Large intestine (tissue), 3 donors: ENCODE measurements around the gene ADARB2. TPM values are rescaled to one million over a fixed set of nuclear protein-coding genes. Genes with fewer than 3 reads are reported as not detected.
A peak's percentile ranks its signal among the peaks of the same experiment; 100 is the strongest.

Experiments
- DNase-seq, 2 donors: peaks; one replicate each; pipeline versions ENCODE4 v3.0.0 to v3.0.0-alpha.2; 2013
- H3K27ac ChIP-seq: one replicate; pipeline ENCODE4 v1.5.1; 2013; ENCODE audit warnings: low read length
- H3K27me3 ChIP-seq: 2 replicates; pipeline ENCODE4 v1.6.1; 2013; ENCODE audit warnings: low read length; ENCODE audit not compliant: control insufficient read depth, insufficient read depth
- H3K36me3 ChIP-seq: 2 replicates; pipeline ENCODE4 v1.6.1; 2013; ENCODE audit warnings: low read length; ENCODE audit not compliant: control insufficient read depth, insufficient read depth
- H3K4me1 ChIP-seq: one replicate; pipeline ENCODE4 v1.6.1; 2013; ENCODE audit warnings: low read length; ENCODE audit not compliant: control insufficient read depth, insufficient read depth
- H3K4me3 ChIP-seq: one replicate; pipeline ENCODE4 v1.5.1; 2013; ENCODE audit warnings: low read length
- H3K9me3 ChIP-seq: one replicate; pipeline ENCODE4 v1.6.1; 2013; ENCODE audit warnings: mild to moderate bottlenecking, low read depth, low read length, moderate library complexity; ENCODE audit not compliant: control insufficient read depth
- WGBS: methylation state at CpG from one replicate; pipeline ENCODE4 v1.1.5; 2013; ENCODE audit warnings: low lambda C conversion rate; ENCODE audit not compliant: insufficient coverage; 5-methylcytosine and 5-hydroxymethylcytosine counted together
- polyA plus RNA-seq: library from polyadenylated mRNA; unstranded; fragments of 120-200 nt; gene quantifications from one replicate; pipeline ENCODE4 v1.2.1, GENCODE V29; 2013

The ADARB2 gene
- polyA plus RNA-seq, 1 donor, result 0.52 TPM

- Histone ChIP-seq H3K27me3 (peaks cover 4% of the 10 kb centered on the region), H3K4me3 (no peak overlapping the region), H3K9me3 (no peaks in the 10 kb centered on the region), H3K4me1 (no peaks in the 10 kb centered on the region), H3K27ac (no peak overlapping the region), H3K36me3 (no peaks in the 10 kb centered on the region)
- no peak for DNase-seq
- 100% methylated on average over 1 of the region's 5 CpGs for WGBS
These were observed 353.3 kb downstream of the ADARB2 start for GRCh38 chr10:1384026-1384425.

- Histone ChIP-seq H3K4me3 (no peak overlapping the region), H3K4me1 (no peaks in the 10 kb centered on the region), H3K36me3 (no peaks in the 10 kb centered on the region), H3K27me3 (peaks cover 4% of the 10 kb centered on the region), H3K9me3 (no peaks in the 10 kb centered on the region), H3K27ac (no peak overlapping the region)
- no peak for DNase-seq
- no CpG with 5 or more reads among the region's 13 CpGs for WGBS
These were observed 354.6 kb downstream of the ADARB2 start for GRCh38 chr10:1382711-1383110.

DNA sequence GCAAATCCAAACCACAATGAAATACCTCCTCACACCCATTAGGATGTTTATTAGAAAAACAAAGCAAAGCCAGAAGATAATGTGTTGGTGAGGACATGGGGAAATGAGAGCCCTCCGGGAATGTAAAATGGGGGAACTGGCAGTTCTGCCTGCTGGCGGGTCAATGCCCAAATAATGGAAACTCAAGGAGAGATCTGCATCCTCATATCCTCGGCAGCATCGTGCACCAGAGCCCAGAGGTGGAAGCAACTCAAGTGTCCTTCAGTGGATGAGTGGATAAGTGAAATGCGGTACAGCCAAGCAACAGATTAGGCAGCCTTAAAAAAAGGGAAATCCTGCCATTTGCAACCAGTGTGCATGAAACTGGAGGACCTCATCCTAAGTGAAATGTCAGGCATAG lies 356.0 kb downstream of the ADARB2 start:
- DNase-seq, result no peak
- Histone ChIP-seq H3K4me1 (peaks cover 4% of the 10 kb centered on the region), H3K27ac (no peak overlapping the region), H3K36me3 (no peaks in the 10 kb centered on the region), H3K27me3 (peaks cover 4% of the 10 kb centered on the region), H3K4me3 (no peak overlapping the region), H3K9me3 (no peaks in the 10 kb centered on the region)
- WGBS, result no CpG with 5 or more reads among the region's 5 CpGs

DNA sequence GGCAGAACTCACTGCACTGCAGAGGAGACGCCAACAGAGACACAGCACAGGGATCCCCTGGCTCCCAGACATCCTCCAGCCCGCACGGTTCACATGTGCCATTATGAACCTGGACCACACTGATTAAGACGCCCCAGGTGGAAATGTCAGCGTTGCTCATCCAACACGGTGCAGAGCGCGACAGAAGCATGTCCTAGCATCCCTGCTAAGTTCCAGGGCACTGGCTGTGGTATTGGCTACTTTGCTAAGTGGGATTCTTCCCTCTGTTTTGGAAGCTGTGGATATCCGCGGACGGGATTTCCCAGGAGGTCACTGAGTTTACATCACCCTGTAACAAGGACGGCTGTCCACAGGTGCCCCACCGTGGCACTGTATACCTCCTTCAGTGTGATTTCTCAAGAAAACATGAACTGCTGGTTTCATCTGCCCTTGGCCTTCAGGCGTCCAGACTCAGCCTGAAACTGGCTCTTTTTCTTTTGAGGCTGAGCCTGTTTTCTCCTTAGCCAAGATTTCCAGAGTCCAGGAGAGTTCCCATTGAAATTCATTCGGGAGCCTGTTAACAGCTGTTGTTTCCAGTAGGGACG lies 357.1 kb downstream of the ADARB2 start:
- Histone ChIP-seq H3K4me1 (peaks cover 4% of the 10 kb centered on the region), H3K36me3 (no peaks in the 10 kb centered on the region), H3K27me3 (peaks cover 4% of the 10 kb centered on the region), H3K9me3 (no peaks in the 10 kb centered on the region), H3K4me3 (no peak overlapping the region), H3K27ac (no peak overlapping the region)
- no peak for DNase-seq
- WGBS, result 61% methylated on average over 3 of the region's 16 CpGs

- 83% methylated on average over 1 of the region's 9 CpGs for WGBS
- Histone ChIP-seq H3K4me3 (no peak overlapping the region), H3K9me3 (no peaks in the 10 kb centered on the region), H3K27ac (no peak overlapping the region), H3K27me3 (peaks cover 4% of the 10 kb centered on the region), H3K4me1 (peaks cover 4% of the 10 kb centered on the region), H3K36me3 (no peaks in the 10 kb centered on the region)
- DNase-seq, result no peak
These were observed 357.7 kb downstream of the ADARB2 start for GRCh38 chr10:1379601-1380000.

DNA sequence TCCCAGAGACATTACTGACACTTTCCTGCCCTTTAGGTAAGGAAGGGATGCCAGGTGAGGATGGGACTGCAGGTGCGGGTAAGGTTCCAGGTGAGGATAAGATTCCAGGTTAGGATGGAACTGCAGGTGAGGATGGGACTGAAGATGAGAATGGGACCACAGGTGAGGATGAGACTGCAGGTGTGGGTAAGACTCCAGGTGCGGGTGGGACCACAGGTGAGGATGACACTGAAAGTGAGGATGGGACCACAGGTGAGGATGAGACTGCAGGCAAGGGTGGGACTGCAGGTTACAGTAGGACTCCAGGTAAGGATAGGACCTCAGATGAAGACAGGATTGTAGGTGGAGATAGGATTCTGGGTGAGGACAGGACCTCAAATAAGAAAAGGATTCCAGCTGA lies 358.9 kb downstream of the ADARB2 start:
- H3K27ac ChIP-seq, result no peak overlapping the region
- H3K4me3 ChIP-seq, result no peak overlapping the region
- H3K36me3 ChIP-seq, result no peaks in the 10 kb centered on the region
- WGBS, result no CpG with 5 or more reads among the region's 2 CpGs
- no peaks in the 10 kb centered on the region for H3K9me3 ChIP-seq
- DNase-seq, result no peak
- peaks cover 4% of the 10 kb centered on the region for H3K27me3 ChIP-seq
- H3K4me1 ChIP-seq, result peaks cover 4% of the 10 kb centered on the region

DNA sequence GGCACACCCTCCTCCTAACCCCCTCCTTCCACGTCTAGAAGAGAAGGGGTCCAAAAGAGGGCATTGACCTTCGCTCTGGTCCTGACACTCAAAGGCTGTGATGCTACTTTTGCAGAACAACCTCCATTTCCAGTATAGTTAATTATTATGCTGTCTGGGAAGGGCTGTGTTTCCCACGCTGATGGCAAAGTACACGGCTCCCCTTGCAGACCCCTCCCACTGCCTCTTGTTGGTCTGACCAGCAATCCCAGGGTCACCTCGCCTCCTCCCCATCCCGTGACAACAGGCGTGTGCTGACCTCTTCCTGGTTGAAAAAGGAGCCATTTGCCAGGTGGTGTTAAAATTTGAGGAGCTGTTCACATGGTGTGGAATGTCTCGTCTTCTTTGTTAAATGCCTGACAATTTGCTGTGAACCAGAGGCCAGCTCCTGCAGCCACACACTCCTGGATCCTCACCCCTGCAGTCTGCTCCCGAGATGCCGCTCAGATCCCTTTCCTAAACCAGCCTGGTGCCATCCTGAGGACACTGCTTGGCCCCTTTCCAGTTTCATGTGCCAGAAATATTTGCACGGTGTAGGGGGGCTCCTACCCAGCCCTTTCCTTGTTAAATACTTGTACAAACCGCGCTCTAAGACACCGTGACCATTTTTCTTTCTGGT lies 359.5 kb downstream of the ADARB2 start:
- peaks cover 4% of the 10 kb centered on the region for H3K27me3 ChIP-seq
- H3K4me3 ChIP-seq, result no peak overlapping the region
- DNase-seq, result peak in 1 of 2 donors; percentile 43
- 92% methylated on average over 5 of the region's 14 CpGs for WGBS
- no peaks in the 10 kb centered on the region for H3K36me3 ChIP-seq
- H3K27ac ChIP-seq, result no peak overlapping the region
- peaks cover 4% of the 10 kb centered on the region for H3K4me1 ChIP-seq
- no peaks in the 10 kb centered on the region for H3K9me3 ChIP-seq

DNA sequence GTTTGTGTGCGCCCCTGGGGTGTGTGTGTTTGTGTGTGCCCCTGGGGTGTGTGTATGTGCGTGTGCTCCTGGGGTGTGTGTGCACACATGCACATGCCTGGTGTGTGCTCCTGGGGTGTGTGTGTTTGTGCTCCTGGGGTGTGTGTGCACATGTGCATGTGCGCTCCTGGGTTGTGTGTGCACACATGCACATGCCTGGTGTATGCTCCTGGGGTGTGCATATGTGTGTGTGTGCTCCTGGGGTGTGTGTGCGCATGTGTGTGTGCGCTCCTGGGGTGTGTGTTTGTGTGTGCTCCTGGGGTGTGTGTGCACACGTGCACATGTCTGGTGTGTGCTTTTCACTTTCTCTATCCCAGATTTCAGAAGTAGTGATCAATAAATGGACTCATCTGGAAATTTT lies 360.1 kb downstream of the ADARB2 start:
- Histone ChIP-seq H3K36me3 (no peaks in the 10 kb centered on the region), H3K9me3 (no peaks in the 10 kb centered on the region), H3K27ac (no peak overlapping the region), H3K4me3 (no peak overlapping the region), H3K4me1 (peaks cover 4% of the 10 kb centered on the region), H3K27me3 (peaks cover 4% of the 10 kb centered on the region)
- WGBS, result no CpG with 5 or more reads among the region's 6 CpGs
- no peak for DNase-seq

DNA sequence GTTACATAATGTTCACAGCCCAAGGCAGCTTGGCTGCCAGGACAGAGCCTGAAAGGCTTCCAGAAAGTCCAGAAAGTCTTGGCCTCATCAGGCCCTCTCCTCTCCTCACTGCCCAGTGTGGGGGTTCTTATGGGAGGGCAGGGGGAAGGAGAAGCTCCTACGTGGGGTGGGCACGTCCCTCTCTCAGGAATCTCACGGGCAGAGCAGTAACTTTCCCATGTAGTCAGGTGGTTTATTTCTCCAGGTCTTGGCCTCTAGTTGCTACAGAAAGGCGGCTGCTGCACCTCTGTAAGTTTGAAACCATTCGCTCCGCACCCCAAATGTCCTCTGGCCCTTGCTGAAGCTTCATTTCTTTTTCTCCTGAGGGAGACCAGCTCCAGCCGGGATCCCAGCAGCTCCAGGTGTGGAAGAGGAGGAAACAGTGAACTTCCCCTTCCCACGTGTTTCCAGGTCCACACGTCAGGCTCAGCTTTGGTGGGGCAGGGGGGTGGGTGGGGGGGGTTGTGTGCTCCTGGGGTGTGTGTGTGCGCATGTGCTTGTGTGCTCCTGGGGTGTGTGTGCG lies 360.9 kb downstream of the ADARB2 start:
- Histone ChIP-seq H3K9me3 (no peaks in the 10 kb centered on the region), H3K4me1 (peaks cover 4% of the 10 kb centered on the region), H3K36me3 (no peaks in the 10 kb centered on the region), H3K4me3 (no peak overlapping the region), H3K27ac (no peak overlapping the region), H3K27me3 (peaks cover 4% of the 10 kb centered on the region)
- WGBS, result no CpG with 5 or more reads among the region's 11 CpGs
- DNase-seq, result no peak

DNA sequence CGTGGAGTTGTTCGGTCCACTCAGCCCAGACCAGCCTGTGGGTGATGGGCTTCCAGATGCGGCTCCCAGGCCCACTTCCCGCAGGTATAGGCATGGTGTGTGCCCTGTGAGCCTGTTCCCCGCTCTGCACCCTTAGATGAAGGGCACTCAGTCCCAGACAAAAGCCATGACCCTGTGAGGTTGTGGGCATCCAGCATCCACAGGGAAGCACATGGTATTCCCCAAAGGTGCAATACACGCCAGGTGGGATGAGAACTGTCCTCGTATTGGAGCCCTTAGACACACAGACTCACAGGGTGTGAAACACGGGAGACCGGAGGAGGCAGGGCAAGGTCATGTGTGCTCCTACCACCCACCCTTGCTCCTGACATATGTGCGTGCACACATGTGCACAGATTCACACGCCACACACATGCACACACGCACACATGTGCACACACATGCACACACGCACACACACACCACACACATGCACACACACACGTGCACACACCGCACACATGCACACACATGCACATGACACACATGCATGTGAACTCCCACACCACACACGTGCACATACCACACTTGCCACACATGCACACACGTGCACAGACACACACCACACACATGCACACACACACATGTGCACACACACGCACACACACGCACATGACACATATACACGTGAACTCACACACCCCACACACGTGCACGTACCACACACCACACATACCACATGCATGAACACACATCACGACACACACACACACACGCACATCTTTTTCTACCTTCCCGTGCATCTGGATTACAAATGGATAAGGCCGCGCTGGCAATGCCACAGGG lies 361.8 kb downstream of the ADARB2 start:
- DNase-seq, result no peak
- WGBS, result no CpG with 5 or more reads among the region's 27 CpGs
- Histone ChIP-seq H3K4me3 (no peak overlapping the region), H3K4me1 (peaks cover 4% of the 10 kb centered on the region), H3K27ac (no peak overlapping the region), H3K9me3 (no peaks in the 10 kb centered on the region), H3K36me3 (no peaks in the 10 kb centered on the region), H3K27me3 (peaks cover 4% of the 10 kb centered on the region)
